ENCODE data around the gene OR10W1.

OR10W1 gene

DNA sequence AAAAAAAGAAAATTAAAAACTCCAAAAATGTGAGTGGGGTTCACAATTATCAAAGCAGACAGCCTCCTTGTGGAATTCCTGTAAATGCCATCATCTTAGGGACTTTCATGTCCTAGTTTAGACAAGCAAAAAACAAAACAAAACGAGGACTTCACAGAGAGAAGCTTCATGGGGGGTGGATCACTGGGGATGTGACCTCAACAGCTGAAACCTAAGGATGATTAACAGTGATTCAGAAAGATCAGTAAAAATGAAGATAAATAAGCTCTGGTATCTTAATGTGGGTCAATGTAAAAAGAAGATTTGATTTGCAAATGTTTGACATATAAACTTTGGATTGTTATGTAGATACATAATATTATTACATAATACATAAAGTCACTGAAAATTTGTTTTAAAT lies 8.1 kb upstream of the OR10W1 start:
- H3K36me3 ChIP-seq (ENCODE audit: insufficient read depth, insufficient read length, low read length): no peaks in the 10 kb centered on the region
- H3K27me3 ChIP-seq (ENCODE audit: insufficient read depth, insufficient read length): no peaks in the 10 kb centered on the region
- TF ChIP-seq ZNF274 (IDR thresholded peaks at IDR 0.05; ENCODE audit: low read depth, low read length) (no peak), YY1 (IDR thresholded peaks at IDR 0.05; ENCODE audit: insufficient read depth, insufficient read length) (no peak), SUZ12 (IDR thresholded peaks at IDR 0.05; ENCODE audit: extremely low read depth, insufficient read depth, insufficient read length) (no peak)
- H3K9ac ChIP-seq (ENCODE audit: insufficient read length, low read depth): no peak overlapping the region
- no peaks in the 10 kb centered on the region for H3K4me1 ChIP-seq (ENCODE audit: insufficient read depth, insufficient read length)
- H3K9me3 ChIP-seq (ENCODE audit: insufficient read depth, low read length): no peaks in the 10 kb centered on the region
- no peak overlapping the region for H3K4me3 ChIP-seq (ENCODE audit: insufficient read length, low read depth)
- no peak for DNase-seq (ENCODE audit: low read depth, low spot score)

DNA sequence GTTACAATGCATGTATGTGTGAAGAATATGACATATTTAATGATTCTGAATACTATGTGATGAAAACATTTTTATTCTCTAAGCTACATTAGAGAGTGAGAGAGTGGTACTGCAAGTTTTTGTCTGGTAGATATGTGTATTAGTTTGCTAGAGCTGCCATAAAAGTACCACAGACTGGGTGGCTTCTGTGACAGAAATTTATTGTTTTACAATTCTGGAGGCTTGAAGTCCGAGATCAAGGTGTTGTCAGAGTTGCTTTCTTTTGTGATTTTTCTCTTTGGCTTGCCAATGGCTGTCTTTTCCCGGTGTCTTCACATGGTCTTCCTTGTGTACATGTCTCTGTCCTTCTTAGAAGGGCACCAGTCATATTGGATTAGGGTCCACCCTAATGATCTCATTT lies 6.9 kb upstream of the OR10W1 start:
- DNase-seq (ENCODE audit: low read depth, low spot score): no peak
- no peak overlapping the region for H3K4me3 ChIP-seq (ENCODE audit: insufficient read length, low read depth)
- no peaks in the 10 kb centered on the region for H3K27me3 ChIP-seq (ENCODE audit: insufficient read depth, insufficient read length)
- no peaks in the 10 kb centered on the region for H3K36me3 ChIP-seq (ENCODE audit: insufficient read depth, insufficient read length, low read length)
- H3K9me3 ChIP-seq (ENCODE audit: insufficient read depth, low read length): no peaks in the 10 kb centered on the region
- no peak for TF ChIP-seq YY1 (IDR thresholded peaks at IDR 0.05; ENCODE audit: insufficient read depth, insufficient read length)
- TF ChIP-seq ZNF274 (IDR thresholded peaks at IDR 0.05; ENCODE audit: low read depth, low read length): no peak
- TF ChIP-seq SUZ12 (IDR thresholded peaks at IDR 0.05; ENCODE audit: extremely low read depth, insufficient read depth, insufficient read length): no peak
- no peaks in the 10 kb centered on the region for H3K4me1 ChIP-seq (ENCODE audit: insufficient read depth, insufficient read length)
- no peak overlapping the region for H3K9ac ChIP-seq (ENCODE audit: insufficient read length, low read depth)

GRCh38 chr11:58259983-58260382 lies 8.1 kb downstream of the OR10W1 start:
- DNase-seq (ENCODE audit: low read depth, low spot score): no peak
- no peaks in the 10 kb centered on the region for H3K27me3 ChIP-seq (ENCODE audit: insufficient read depth, insufficient read length)
- TF ChIP-seq SUZ12 (IDR thresholded peaks at IDR 0.05; ENCODE audit: extremely low read depth, insufficient read depth, insufficient read length) (no peak), YY1 (IDR thresholded peaks at IDR 0.05; ENCODE audit: insufficient read depth, insufficient read length) (no peak), ZNF274 (IDR thresholded peaks at IDR 0.05; ENCODE audit: low read depth, low read length) (no peak)
- H3K9ac ChIP-seq (ENCODE audit: insufficient read length, low read depth): no peak overlapping the region
- no peaks in the 10 kb centered on the region for H3K9me3 ChIP-seq (ENCODE audit: insufficient read depth, low read length)
- no peaks in the 10 kb centered on the region for H3K4me1 ChIP-seq (ENCODE audit: insufficient read depth, insufficient read length)
- no peak overlapping the region for H3K4me3 ChIP-seq (ENCODE audit: insufficient read length, low read depth)
- H3K36me3 ChIP-seq (ENCODE audit: insufficient read depth, insufficient read length, low read length): no peaks in the 10 kb centered on the region

DNA sequence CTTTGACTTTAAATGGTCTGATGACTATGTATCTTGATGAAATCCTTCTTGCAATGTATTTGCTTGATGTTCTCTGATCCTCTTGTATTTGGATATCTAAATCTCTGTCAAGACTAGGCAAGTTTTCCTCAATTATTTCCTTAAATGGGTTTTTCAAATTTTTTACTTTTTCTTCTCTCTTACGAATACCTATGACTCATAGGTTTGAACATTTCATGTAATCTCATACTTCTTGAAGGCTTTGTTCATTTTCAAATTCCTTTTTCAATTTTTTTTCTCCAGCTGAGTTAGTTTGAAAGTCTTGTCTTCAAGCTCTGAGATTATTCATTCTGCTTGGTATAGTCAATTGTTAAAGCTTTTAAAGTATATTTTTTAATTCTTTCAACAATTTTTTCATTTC lies 13.1 kb downstream of the OR10W1 start:
- Histone ChIP-seq H3K4me3 (ENCODE audit: insufficient read length, low read depth) (no peak overlapping the region), H3K9me3 (ENCODE audit: insufficient read depth, low read length) (no peaks in the 10 kb centered on the region), H3K9ac (ENCODE audit: insufficient read length, low read depth) (no peak overlapping the region), H3K4me1 (ENCODE audit: insufficient read depth, insufficient read length) (no peaks in the 10 kb centered on the region), H3K36me3 (ENCODE audit: insufficient read depth, insufficient read length, low read length) (no peaks in the 10 kb centered on the region), H3K27me3 (ENCODE audit: insufficient read depth, insufficient read length) (no peaks in the 10 kb centered on the region)
- DNase-seq (ENCODE audit: low read depth, low spot score): no peak
- no peak for TF ChIP-seq SUZ12 (IDR thresholded peaks at IDR 0.05; ENCODE audit: extremely low read depth, insufficient read depth, insufficient read length)

DNA sequence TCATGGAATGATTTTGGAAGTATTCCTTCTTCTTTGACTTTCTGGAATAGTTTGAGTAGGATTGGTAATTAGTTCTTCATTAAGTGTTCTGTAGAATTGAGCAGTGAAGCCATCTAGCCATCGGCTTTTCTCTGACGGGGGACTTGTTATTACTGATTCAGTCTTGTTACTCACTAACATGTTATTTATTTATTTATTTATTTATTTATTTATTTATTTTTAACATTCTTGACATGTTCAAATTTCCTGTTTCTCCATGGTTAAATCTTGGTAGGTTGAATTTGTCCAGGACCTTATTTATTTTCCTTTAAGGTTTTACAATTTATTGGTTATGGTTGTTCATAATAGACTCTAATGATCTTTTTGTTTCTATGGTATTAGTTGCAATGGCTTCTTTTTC lies 24.1 kb downstream of the OR10W1 start:
- no peak for DNase-seq (ENCODE audit: low read depth, low spot score)
- H3K9ac ChIP-seq (ENCODE audit: insufficient read length, low read depth): no peak overlapping the region
- no peaks in the 10 kb centered on the region for H3K36me3 ChIP-seq (ENCODE audit: insufficient read depth, insufficient read length, low read length)
- no peaks in the 10 kb centered on the region for H3K27me3 ChIP-seq (ENCODE audit: insufficient read depth, insufficient read length)
- no peaks in the 10 kb centered on the region for H3K4me1 ChIP-seq (ENCODE audit: insufficient read depth, insufficient read length)
- no peak for TF ChIP-seq YY1 (IDR thresholded peaks at IDR 0.05; ENCODE audit: insufficient read depth, insufficient read length)
- no peak for TF ChIP-seq ZNF274 (IDR thresholded peaks at IDR 0.05; ENCODE audit: low read depth, low read length)
- TF ChIP-seq SUZ12 (IDR thresholded peaks at IDR 0.05; ENCODE audit: extremely low read depth, insufficient read depth, insufficient read length): no peak
- peaks cover 10% of the 10 kb centered on the region; the same call in 1 of the 2 replicates for H3K9me3 ChIP-seq (ENCODE audit: insufficient read depth, low read length)
- no peak overlapping the region for H3K4me3 ChIP-seq (ENCODE audit: insufficient read length, low read depth)

- Histone ChIP-seq H3K4me1 (ENCODE audit: insufficient read depth, insufficient read length) (no peaks in the 10 kb centered on the region), H3K9ac (ENCODE audit: insufficient read length, low read depth) (no peak overlapping the region), H3K27me3 (ENCODE audit: insufficient read depth, insufficient read length) (no peaks in the 10 kb centered on the region), H3K9me3 (ENCODE audit: insufficient read depth, low read length) (no peaks in the 10 kb centered on the region), H3K36me3 (ENCODE audit: insufficient read depth, insufficient read length, low read length) (no peaks in the 10 kb centered on the region), H3K4me3 (ENCODE audit: insufficient read length, low read depth) (no peak overlapping the region)
- DNase-seq (ENCODE audit: low read depth, low spot score): no peak
- TF ChIP-seq ZNF274 (IDR thresholded peaks at IDR 0.05; ENCODE audit: low read depth, low read length) (no peak), SUZ12 (IDR thresholded peaks at IDR 0.05; ENCODE audit: extremely low read depth, insufficient read depth, insufficient read length) (no peak), YY1 (IDR thresholded peaks at IDR 0.05; ENCODE audit: insufficient read depth, insufficient read length) (no peak)
Observed at GRCh38 chr11:58227956-58228615, 40.0 kb downstream of the OR10W1 start.

DNA sequence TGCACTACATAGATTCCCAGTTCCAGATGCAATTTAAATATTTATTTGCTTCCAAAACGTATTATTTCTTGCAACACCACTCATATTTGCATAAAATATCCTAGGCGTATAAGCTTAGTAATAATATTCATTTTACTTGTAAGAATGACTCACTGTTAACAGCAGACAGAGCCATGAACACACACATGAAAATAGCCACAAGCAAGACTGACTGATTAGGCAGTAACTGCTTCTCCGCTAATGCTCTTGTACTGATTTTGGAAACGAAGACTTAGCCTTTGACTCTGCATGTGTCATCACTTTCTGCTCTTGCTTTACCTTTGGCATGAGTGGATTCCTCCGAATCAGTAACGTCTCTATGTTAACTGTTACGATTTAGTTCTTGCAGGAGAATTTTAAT lies 45.3 kb downstream of the OR10W1 start:
- DNase-seq (ENCODE audit: low read depth, low spot score): no peak
- no peaks in the 10 kb centered on the region for H3K27me3 ChIP-seq (ENCODE audit: insufficient read depth, insufficient read length)
- H3K36me3 ChIP-seq (ENCODE audit: insufficient read depth, insufficient read length, low read length): no peaks in the 10 kb centered on the region
- H3K4me1 ChIP-seq (ENCODE audit: insufficient read depth, insufficient read length): no peaks in the 10 kb centered on the region
- no peak overlapping the region for H3K4me3 ChIP-seq (ENCODE audit: insufficient read length, low read depth)
- no peak overlapping the region for H3K9ac ChIP-seq (ENCODE audit: insufficient read length, low read depth)
- TF ChIP-seq ZNF274 (IDR thresholded peaks at IDR 0.05; ENCODE audit: low read depth, low read length) (no peak), YY1 (IDR thresholded peaks at IDR 0.05; ENCODE audit: insufficient read depth, insufficient read length) (no peak), SUZ12 (IDR thresholded peaks at IDR 0.05; ENCODE audit: extremely low read depth, insufficient read depth, insufficient read length) (no peak)
- no peaks in the 10 kb centered on the region for H3K9me3 ChIP-seq (ENCODE audit: insufficient read depth, low read length)

All from NT2/D1 (cell line).